Sigmoid colon (tissue), 4 donors: ENCODE measurements around the gene MFSD6.

ENCODE experiments used
- EP300 ChIP-seq, 4 donors: sonication (generic); formaldehyde crosslinking; IDR thresholded peaks; one replicate each; pipeline ENCODE4 v1.6.1; 2017; ENCODE audit warnings: antibody characterized with exemption in 4 of 4
- POLR2A ChIP-seq, 2 donors: fragments of 450-650 bp; IDR thresholded peaks; one replicate each; pipeline ENCODE4 v1.6.1; 2016; ENCODE audit warnings: antibody characterized with exemption in 2 of 2, mild to moderate bottlenecking in 2 of 2, moderate library complexity in 2 of 2
- POLR2AphosphoS5 ChIP-seq, 4 donors: sonication (generic); formaldehyde crosslinking; IDR thresholded peaks; one replicate each; pipeline ENCODE4 v1.6.1; 2017; ENCODE audit warnings: antibody characterized with exemption in 4 of 4
- TF ChIP-seq, protein P1 (sequence below), 4 experiments: fragments of 450-650 bp in 3 of 4; fragments of 200-600 bp in 1 of 4; IDR thresholded peaks; one replicate each; pipeline ENCODE4 v1.5.1; 2016 to 2019; ENCODE audit warnings: antibody characterized with exemption in 4 of 4, mild to moderate bottlenecking in 3 of 4, moderate library complexity in 2 of 4

DNA sequence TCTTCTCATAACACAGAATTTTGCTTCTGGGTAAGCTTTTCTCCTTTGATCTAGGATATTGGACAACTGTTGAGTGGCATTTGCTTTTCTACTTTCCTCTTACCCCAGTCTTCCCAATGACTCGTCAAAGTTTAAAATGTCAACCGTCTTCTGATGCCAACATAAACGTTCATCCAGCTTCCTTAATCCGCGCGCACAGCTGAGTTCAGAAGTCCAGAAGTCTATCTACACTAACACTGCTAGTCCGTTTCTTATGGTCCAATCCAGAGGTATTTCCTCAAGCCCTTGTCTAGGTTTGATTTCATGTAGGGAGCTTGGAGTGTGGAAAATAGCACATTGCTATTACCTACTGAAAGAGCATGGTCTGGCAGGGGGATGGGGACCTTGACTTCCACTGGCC is 48.7 kb downstream of the MFSD6 start:
- TF ChIP-seq POLR2AphosphoS5 (IDR thresholded peaks at IDR 0.05) (no peak), POLR2A (IDR thresholded peaks at IDR 0.05) (no peak), EP300 (IDR thresholded peaks at IDR 0.05) (no peak)
- TF ChIP-seq, protein P1, sequence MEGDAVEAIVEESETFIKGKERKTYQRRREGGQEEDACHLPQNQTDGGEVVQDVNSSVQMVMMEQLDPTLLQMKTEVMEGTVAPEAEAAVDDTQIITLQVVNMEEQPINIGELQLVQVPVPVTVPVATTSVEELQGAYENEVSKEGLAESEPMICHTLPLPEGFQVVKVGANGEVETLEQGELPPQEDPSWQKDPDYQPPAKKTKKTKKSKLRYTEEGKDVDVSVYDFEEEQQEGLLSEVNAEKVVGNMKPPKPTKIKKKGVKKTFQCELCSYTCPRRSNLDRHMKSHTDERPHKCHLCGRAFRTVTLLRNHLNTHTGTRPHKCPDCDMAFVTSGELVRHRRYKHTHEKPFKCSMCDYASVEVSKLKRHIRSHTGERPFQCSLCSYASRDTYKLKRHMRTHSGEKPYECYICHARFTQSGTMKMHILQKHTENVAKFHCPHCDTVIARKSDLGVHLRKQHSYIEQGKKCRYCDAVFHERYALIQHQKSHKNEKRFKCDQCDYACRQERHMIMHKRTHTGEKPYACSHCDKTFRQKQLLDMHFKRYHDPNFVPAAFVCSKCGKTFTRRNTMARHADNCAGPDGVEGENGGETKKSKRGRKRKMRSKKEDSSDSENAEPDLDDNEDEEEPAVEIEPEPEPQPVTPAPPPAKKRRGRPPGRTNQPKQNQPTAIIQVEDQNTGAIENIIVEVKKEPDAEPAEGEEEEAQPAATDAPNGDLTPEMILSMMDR (IDR thresholded peaks at IDR 0.05): no peak
